ENCODE measurements around the gene PAX6.

The PAX6 gene

GRCh38 chr11:31792456-31792855, 18.7 kb downstream of the PAX6 start:
- TF ChIP-seq CTCF (IDR thresholded peaks at IDR 0.05; ENCODE audit: low read depth, low read length, missing control alignments): no peak
- Histone ChIP-seq H3K27ac (no peak overlapping the region), H3K4me3 (ENCODE audit: low read depth, low read length) (no peak overlapping the region), H3K27me3 (replicated peaks) (peaks cover 13% of the 10 kb centered on the region), H3K36me3 (replicated peaks) (no peaks in the 10 kb centered on the region)
- DNase-seq: no peak
- in situ Hi-C loops (cut with HindIII; ENCODE audit: low pct_ligation_motif_present, low sequenced_read_pairs): no loop called here

GRCh38 chr11:31792036-31792435, 19.1 kb downstream of the PAX6 start:
- in situ Hi-C loops (cut with HindIII; ENCODE audit: low pct_ligation_motif_present, low sequenced_read_pairs): no loop called here
- DNase-seq: no peak
- H3K27me3 ChIP-seq (replicated peaks): peaks cover 12% of the 10 kb centered on the region
- no peak overlapping the region for H3K4me3 ChIP-seq (ENCODE audit: low read depth, low read length)
- no peaks in the 10 kb centered on the region for H3K36me3 ChIP-seq (replicated peaks)
- no peak overlapping the region for H3K27ac ChIP-seq
- no peak for TF ChIP-seq CTCF (IDR thresholded peaks at IDR 0.05; ENCODE audit: low read depth, low read length, missing control alignments)

GRCh38 chr11:31790649-31791048, 20.5 kb downstream of the PAX6 start:
- no peak overlapping the region for H3K4me3 ChIP-seq (ENCODE audit: low read depth, low read length)
- no peak for TF ChIP-seq CTCF (IDR thresholded peaks at IDR 0.05; ENCODE audit: low read depth, low read length, missing control alignments)
- no peaks in the 10 kb centered on the region for H3K36me3 ChIP-seq (replicated peaks)
- DNase-seq: no peak
- in situ Hi-C loops (cut with HindIII; ENCODE audit: low pct_ligation_motif_present, low sequenced_read_pairs): no loop called here
- no peak overlapping the region for H3K27ac ChIP-seq
- H3K27me3 ChIP-seq (replicated peaks): peaks cover 1% of the 10 kb centered on the region

- in situ Hi-C loops (cut with HindIII; ENCODE audit: low pct_ligation_motif_present, low sequenced_read_pairs): no loop called here
- TF ChIP-seq CTCF (IDR thresholded peaks at IDR 0.05; ENCODE audit: low read depth, low read length, missing control alignments): no peak
- Histone ChIP-seq H3K36me3 (replicated peaks) (no peaks in the 10 kb centered on the region), H3K27me3 (replicated peaks) (no peaks in the 10 kb centered on the region), H3K27ac (no peak overlapping the region), H3K4me3 (ENCODE audit: low read depth, low read length) (no peak overlapping the region)
- DNase-seq: no peak
Observed at GRCh38 chr11:31788085-31788484, 23.0 kb downstream of the PAX6 start.

- Histone ChIP-seq H3K27me3 (replicated peaks) (no peaks in the 10 kb centered on the region), H3K36me3 (replicated peaks) (no peaks in the 10 kb centered on the region), H3K4me3 (ENCODE audit: low read depth, low read length) (no peak overlapping the region), H3K27ac (no peak overlapping the region)
- no peak for TF ChIP-seq CTCF (IDR thresholded peaks at IDR 0.05; ENCODE audit: low read depth, low read length, missing control alignments)
- no peak for DNase-seq
- in situ Hi-C loops (cut with HindIII; ENCODE audit: low pct_ligation_motif_present, low sequenced_read_pairs): no loop called here
Observed at GRCh38 chr11:31786996-31787685, 24.0 kb downstream of the PAX6 start.

- H3K4me3 ChIP-seq (ENCODE audit: low read depth, low read length): no peak overlapping the region
- no peak overlapping the region for H3K27ac ChIP-seq
- H3K36me3 ChIP-seq (replicated peaks): no peaks in the 10 kb centered on the region
- no peaks in the 10 kb centered on the region for H3K27me3 ChIP-seq (replicated peaks)
- in situ Hi-C loops (cut with HindIII; ENCODE audit: low pct_ligation_motif_present, low sequenced_read_pairs): no loop called here
- no peak for TF ChIP-seq CTCF (IDR thresholded peaks at IDR 0.05; ENCODE audit: low read depth, low read length, missing control alignments)
- DNase-seq: no peak
Observed at GRCh38 chr11:31784611-31785010, 26.5 kb downstream of the PAX6 start.

All from brain microvascular endothelial cell (primary cell).